ENCODE measurements around the gene MSANTD1.

GRCh38 chr4:3302786-3303564 lies 54.0 kb downstream of the MSANTD1 start:
- TF ChIP-seq, protein P1, sequence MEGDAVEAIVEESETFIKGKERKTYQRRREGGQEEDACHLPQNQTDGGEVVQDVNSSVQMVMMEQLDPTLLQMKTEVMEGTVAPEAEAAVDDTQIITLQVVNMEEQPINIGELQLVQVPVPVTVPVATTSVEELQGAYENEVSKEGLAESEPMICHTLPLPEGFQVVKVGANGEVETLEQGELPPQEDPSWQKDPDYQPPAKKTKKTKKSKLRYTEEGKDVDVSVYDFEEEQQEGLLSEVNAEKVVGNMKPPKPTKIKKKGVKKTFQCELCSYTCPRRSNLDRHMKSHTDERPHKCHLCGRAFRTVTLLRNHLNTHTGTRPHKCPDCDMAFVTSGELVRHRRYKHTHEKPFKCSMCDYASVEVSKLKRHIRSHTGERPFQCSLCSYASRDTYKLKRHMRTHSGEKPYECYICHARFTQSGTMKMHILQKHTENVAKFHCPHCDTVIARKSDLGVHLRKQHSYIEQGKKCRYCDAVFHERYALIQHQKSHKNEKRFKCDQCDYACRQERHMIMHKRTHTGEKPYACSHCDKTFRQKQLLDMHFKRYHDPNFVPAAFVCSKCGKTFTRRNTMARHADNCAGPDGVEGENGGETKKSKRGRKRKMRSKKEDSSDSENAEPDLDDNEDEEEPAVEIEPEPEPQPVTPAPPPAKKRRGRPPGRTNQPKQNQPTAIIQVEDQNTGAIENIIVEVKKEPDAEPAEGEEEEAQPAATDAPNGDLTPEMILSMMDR (IDR thresholded peaks at IDR 0.05) = no peak
- TF ChIP-seq EZH2 (IDR thresholded peaks at IDR 0.05; ENCODE audit: borderline replicate concordance, insufficient read depth, low read depth, low read length, poor library complexity, severe bottlenecking) = no peak

Data from B cell (primary cell).